HCT116 (cell line): Measurements from ENCODE around the gene STAMBP. TPM values are rescaled to one million over a fixed set of nuclear protein-coding genes. Genes with fewer than 3 reads are reported as not detected.
"Not testable (repeated sequence)": the region's sequence is repeated elsewhere in the genome, so short reads cannot be mapped to it uniquely, and the experiment has no call there.

Source experiments
- ATAC-seq: fragments of 200-7000 bp; cut with Tn5 transposase; 2 replicates; pipeline ENCODE4 v1.9.1; 2020; ENCODE audit warnings: mild to moderate bottlenecking, moderate library complexity
- BruUV-seq: library from RNA; stranded (reverse); fragments of 400-500 nt; replicated peaks from 2 replicates; lab custom pipeline; 2021; lab: Mats Ljungman, UMichigan
- CTCF ChIA-PET: fragments of 300-600 bp; sonication (Branson Sonifier 250); formaldehyde crosslinking; loops from one replicate; lab custom pipeline; 2021; ENCODE audit warnings: antibody characterized with exemption; lab: Charles Lee
- POLR2A ChIA-PET: fragments of 300-600, 350-600 bp; sonication (Branson Sonifier 250); formaldehyde crosslinking; loops from one replicate; lab custom pipeline; 2021; ENCODE audit warnings: antibody characterized with exemption; lab: Charles Lee
- RAD21 ChIA-PET, 2 experiments: fragments of 300-600 bp; sonication (Branson Sonifier 250); formaldehyde crosslinking; loops; one replicate each; lab custom pipeline; 2023; ENCODE audit warnings: low total read pairs in 2 of 2; ENCODE audit not compliant: uncharacterized antibody in 2 of 2, unreplicated experiment in 2 of 2, low non-redundant PET in 1 of 2; lab: Charles Lee
- DNase-seq: peaks from one replicate; pipeline ENCODE4 v3.0.0-alpha.2; 2010; ENCODE audit warnings: low read depth, low spot score
- H2AFZ ChIP-seq: fragments of 200-600 bp; shearing (Covaris generic), sonication (generic); 2 replicates; pipeline ENCODE4 v1.6.1; 2017; ENCODE audit warnings: low read depth, mixed run types, mixed read lengths, antibody characterized with exemption, low read length; ENCODE audit not compliant: poor library complexity, severe bottlenecking
- H3K27ac ChIP-seq: 2 replicates; pipeline ENCODE4 v1.5.1; 2012; ENCODE audit warnings: low read depth, low read length
- H3K27me3 ChIP-seq: fragments of 200-600 bp; sonication (generic); 2 replicates; pipeline ENCODE4 v1.6.1; 2016; ENCODE audit warnings: mixed run types, low read length, mixed read lengths; ENCODE audit not compliant: insufficient read depth
- H3K36me3 ChIP-seq, 2 experiments: fragments of 200-500 bp in 1 of 2; fragments of 200-600 bp in 1 of 2; sonication (Bioruptor generic) in 1 of 2; sonication (generic) in 1 of 2; 2 replicates each; pipeline versions ENCODE4 v1.5.1 to v1.6.1; 2014 to 2016; ENCODE audit warnings: low read length in 2 of 2, inconsistent platforms in 1 of 2, mixed read lengths in 1 of 2, mixed run types in 1 of 2; ENCODE audit not compliant: insufficient read depth in 2 of 2, control insufficient read depth in 1 of 2
- H3K4me1 ChIP-seq, 2 experiments: fragments of 200-600 bp in 1 of 2; sonication (generic) in 1 of 2; 2 replicates each; pipeline versions ENCODE4 v1.5.1 to v1.6.1; 2012 to 2017; ENCODE audit warnings: low read length in 2 of 2, inconsistent platforms in 1 of 2, mild to moderate bottlenecking in 1 of 2, mixed read lengths in 1 of 2, mixed run types in 1 of 2, moderate library complexity in 1 of 2; ENCODE audit not compliant: insufficient read depth in 2 of 2, control insufficient read depth in 1 of 2
- H3K4me2 ChIP-seq: fragments of 200-600 bp; sonication (generic); 2 replicates; pipeline ENCODE4 v1.6.1; 2017; ENCODE audit warnings: mixed run types, low read length, mixed read lengths
- H3K4me3 ChIP-seq, 2 experiments: fragments of 200-600 bp in 1 of 2; sonication (generic) in 1 of 2; replicated peaks in 1 of 2; 2 replicates each; pipeline ENCODE4 v1.5.1; 2011 to 2016; ENCODE audit warnings: low read length in 2 of 2, control low read depth in 1 of 2, low read depth in 1 of 2, mild to moderate bottlenecking in 1 of 2, mixed read lengths in 1 of 2, mixed run types in 1 of 2
- H3K79me2 ChIP-seq: fragments of 200-600 bp; sonication (generic); 2 replicates; pipeline ENCODE4 v1.6.1; 2017; ENCODE audit warnings: mild to moderate bottlenecking, mixed run types, low read length, moderate library complexity, mixed read lengths; ENCODE audit not compliant: insufficient read depth
- H3K9ac ChIP-seq: fragments of 200-600 bp; sonication (generic); 2 replicates; pipeline ENCODE4 v1.6.1; 2016; ENCODE audit warnings: low read length, mixed read lengths
- H3K9me2 ChIP-seq: fragments of 200-600 bp; sonication (generic), shearing (Covaris generic); 2 replicates; pipeline ENCODE4 v1.6.1; 2017; ENCODE audit warnings: mixed run types, mild to moderate bottlenecking, moderate library complexity; ENCODE audit not compliant: insufficient read depth
- H3K9me3 ChIP-seq, 2 experiments: fragments of 200-500 bp in 1 of 2; fragments of 200-600 bp in 1 of 2; sonication (Bioruptor generic) in 1 of 2; sonication (generic) in 1 of 2; 2 replicates each; pipeline ENCODE4 v1.6.1; 2014 to 2017; ENCODE audit warnings: low read length in 2 of 2, mixed read lengths in 2 of 2, inconsistent platforms in 1 of 2, low read depth in 1 of 2, mild to moderate bottlenecking in 1 of 2, mixed run types in 1 of 2, moderate library complexity in 1 of 2; ENCODE audit not compliant: control insufficient read depth in 1 of 2, insufficient read depth in 1 of 2
- H4K20me1 ChIP-seq: fragments of 200-600 bp; sonication (generic), shearing (Covaris generic); 2 replicates; pipeline ENCODE4 v1.6.1; 2017; ENCODE audit warnings: mixed run types, mild to moderate bottlenecking, moderate library complexity; ENCODE audit not compliant: insufficient read depth
- TCF7L2 ChIP-seq: IDR thresholded peaks from 2 replicates; pipeline ENCODE4 v1.7.0; 2011; ENCODE audit warnings: borderline replicate concordance, inconsistent platforms; ENCODE audit not compliant: insufficient read depth, insufficient read length; ENCODE audit errors: extremely low read depth
- intact Hi-C: fragments of 100-400 bp; cut with micrococcal nuclease; formaldehyde crosslinking; loops from 2 replicates; pipeline ENCODE4 v1.10.0; 2022
- total RNA-seq: library from RNA; stranded (reverse); gene quantifications from one replicate; pipeline ENCODE4 v1.2.1, GENCODE V29; 2021; ENCODE audit not compliant: unreplicated experiment
- TF ChIP-seq, protein P1 (sequence below): IDR thresholded peaks from 2 replicates; pipeline ENCODE4 v1.6.1; 2012
- TF ChIP-seq, protein P2 (sequence below): IDR thresholded peaks from 2 replicates; pipeline ENCODE4 v1.6.1; 2012; ENCODE audit warnings: low read depth

STAMBP gene
- total RNA-seq, 1 experiment from 2014 or later: 45.2 TPM

DNA sequence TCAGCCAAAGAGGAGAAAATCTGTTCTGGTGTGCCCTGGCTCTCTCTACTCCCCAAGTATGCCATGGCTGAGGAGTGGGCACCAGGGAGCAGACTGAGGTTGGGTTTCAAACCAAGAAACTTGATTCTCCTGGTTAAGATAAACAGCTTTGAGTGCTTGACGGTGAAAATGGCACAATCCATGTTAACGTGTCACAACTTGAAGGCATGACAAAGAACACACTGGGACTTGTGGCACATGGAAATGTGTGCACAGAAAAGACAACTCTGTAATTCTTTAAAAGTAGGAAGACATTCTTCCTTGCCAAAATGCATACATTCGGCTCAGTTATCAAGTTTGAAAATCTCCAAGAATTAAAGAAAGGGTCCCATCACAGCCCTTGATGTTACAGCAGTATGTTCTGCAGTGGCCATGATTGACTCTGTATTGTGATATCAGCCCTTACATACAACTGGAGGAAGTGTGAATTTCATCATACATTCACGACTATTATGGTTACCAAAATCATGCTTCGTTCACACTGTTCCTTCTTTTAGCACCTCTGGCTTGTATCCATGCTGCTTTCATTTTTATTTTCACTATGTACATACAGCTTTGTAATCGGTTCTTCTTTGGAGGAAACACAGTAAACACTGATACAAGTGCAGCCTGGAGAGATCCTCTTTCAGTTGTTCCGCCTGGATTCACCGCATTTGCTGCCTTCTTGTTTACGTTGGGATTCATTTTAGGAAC, 48.5 kb downstream of the STAMBP start:
- no peak overlapping the region for H2AFZ ChIP-seq
- no peak overlapping the region for H3K4me2 ChIP-seq
- intact Hi-C loops: no loop called here
- H3K4me1 ChIP-seq: no peaks in the 10 kb centered on the region
- H4K20me1 ChIP-seq: no peaks in the 10 kb centered on the region
- no TSS peak for BruUV-seq
- TF ChIP-seq, protein P1, sequence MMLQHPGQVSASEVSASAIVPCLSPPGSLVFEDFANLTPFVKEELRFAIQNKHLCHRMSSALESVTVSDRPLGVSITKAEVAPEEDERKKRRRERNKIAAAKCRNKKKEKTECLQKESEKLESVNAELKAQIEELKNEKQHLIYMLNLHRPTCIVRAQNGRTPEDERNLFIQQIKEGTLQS: no peak
- TF ChIP-seq TCF7L2: no peak
- TF ChIP-seq, protein P2, sequence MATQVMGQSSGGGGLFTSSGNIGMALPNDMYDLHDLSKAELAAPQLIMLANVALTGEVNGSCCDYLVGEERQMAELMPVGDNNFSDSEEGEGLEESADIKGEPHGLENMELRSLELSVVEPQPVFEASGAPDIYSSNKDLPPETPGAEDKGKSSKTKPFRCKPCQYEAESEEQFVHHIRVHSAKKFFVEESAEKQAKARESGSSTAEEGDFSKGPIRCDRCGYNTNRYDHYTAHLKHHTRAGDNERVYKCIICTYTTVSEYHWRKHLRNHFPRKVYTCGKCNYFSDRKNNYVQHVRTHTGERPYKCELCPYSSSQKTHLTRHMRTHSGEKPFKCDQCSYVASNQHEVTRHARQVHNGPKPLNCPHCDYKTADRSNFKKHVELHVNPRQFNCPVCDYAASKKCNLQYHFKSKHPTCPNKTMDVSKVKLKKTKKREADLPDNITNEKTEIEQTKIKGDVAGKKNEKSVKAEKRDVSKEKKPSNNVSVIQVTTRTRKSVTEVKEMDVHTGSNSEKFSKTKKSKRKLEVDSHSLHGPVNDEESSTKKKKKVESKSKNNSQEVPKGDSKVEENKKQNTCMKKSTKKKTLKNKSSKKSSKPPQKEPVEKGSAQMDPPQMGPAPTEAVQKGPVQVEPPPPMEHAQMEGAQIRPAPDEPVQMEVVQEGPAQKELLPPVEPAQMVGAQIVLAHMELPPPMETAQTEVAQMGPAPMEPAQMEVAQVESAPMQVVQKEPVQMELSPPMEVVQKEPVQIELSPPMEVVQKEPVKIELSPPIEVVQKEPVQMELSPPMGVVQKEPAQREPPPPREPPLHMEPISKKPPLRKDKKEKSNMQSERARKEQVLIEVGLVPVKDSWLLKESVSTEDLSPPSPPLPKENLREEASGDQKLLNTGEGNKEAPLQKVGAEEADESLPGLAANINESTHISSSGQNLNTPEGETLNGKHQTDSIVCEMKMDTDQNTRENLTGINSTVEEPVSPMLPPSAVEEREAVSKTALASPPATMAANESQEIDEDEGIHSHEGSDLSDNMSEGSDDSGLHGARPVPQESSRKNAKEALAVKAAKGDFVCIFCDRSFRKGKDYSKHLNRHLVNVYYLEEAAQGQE: no peak
- H3K4me3 ChIP-seq: no peak overlapping the region
- H3K9ac ChIP-seq: no peak overlapping the region
- DNase-seq (no peak), ATAC-seq (no peak)
- H3K9me3 ChIP-seq: no peaks in the 10 kb centered on the region
- CTCF ChIA-PET: no interaction called here
- H3K9me2 ChIP-seq: no peaks in the 10 kb centered on the region
- H3K79me2 ChIP-seq: no peaks in the 10 kb centered on the region
- RAD21 ChIA-PET: no interaction called here
- no peaks in the 10 kb centered on the region for H3K27me3 ChIP-seq
- POLR2A ChIA-PET: no interaction called here
- H3K27ac ChIP-seq: no peak overlapping the region
- no peaks in the 10 kb centered on the region for H3K36me3 ChIP-seq

DNA sequence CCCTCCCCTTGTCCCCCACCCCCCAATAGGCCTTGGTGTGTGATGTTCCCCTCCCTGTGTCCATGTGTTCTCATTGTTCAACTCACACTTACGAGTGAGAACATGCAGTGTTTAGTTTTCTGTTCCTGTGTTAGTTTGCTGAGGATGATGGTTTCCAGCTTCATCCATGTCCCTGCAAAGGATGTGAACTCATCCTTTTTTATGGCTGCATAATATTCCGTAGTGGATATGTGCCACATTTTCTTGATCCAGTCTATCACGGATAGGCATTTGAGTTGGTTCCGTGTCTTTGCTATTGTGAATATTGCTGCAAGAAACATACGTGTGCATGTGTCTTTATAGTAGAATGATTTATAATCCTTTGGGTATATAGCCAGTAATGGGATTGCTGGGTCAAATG, 49.2 kb downstream of the STAMBP start:
- H3K9ac ChIP-seq, POLR2A ChIA-PET, intact Hi-C loops, H3K4me3 ChIP-seq, DNase-seq, H3K79me2 ChIP-seq, ATAC-seq, H3K36me3 ChIP-seq, BruUV-seq, H3K4me1 ChIP-seq, RAD21 ChIA-PET, H3K27me3 ChIP-seq, H3K9me2 ChIP-seq, H2AFZ ChIP-seq, H3K9me3 ChIP-seq, H3K4me2 ChIP-seq, CTCF ChIA-PET, H3K27ac ChIP-seq, H4K20me1 ChIP-seq: not testable (repeated sequence)
